GM19025 (cell line): ENCODE results near the gene CAPN2.
A peak's percentile ranks its signal among the peaks of the same experiment; 100 is the strongest.
"Not testable (repeated sequence)": the region's sequence is repeated elsewhere in the genome, so short reads cannot be mapped to it uniquely, and the experiment has no call there.

ENCODE experiments used
- ATAC-seq: cut with Tn5 transposase; IDR thresholded peaks from one replicate; pipeline ENCODE4 v1.9.1; 2021; ENCODE audit warnings: mild to moderate bottlenecking, low read depth, moderate library complexity; ENCODE audit not compliant: unreplicated experiment

The CAPN2 gene

DNA sequence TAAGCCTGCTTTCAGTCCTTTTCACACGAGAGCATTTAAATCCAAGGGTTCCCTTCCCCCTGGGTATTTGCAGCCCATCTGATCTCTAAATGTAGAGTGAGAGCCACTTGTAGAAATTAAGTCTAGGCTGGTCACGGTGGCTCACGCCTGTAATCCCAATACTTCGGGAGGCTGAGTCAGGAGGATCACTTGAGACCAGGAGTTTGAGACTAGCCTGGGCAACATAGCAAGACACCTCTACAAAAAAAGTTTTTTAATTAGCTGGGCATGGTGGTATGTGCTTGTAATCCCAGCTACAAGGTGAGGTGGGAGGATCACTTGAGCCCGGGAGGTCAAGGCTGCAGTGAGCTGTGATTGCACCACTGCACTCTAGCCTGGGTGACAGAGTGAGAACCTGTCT, 24.3 kb downstream of the CAPN2 start:
- not testable (repeated sequence) for ATAC-seq

DNA sequence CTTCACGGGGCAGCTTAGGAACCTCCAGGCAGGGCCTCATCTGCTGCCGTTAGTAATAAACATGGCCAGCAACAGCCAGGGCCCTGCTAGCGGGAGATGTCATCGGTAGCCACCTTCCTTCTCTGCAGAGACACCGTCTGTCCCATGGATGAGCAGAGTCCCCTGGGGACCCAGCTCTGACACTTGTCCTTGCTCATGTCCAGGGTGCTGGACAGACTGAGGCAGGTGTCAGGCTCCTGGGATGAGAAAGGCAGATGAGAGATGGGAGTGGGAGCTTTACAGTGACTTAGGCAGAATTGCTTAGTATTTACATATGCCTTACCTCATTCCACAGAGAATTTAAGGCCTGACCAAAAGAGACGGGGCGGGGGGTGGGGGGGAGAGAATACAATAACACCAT, 25.0 kb downstream of the CAPN2 start:
- no peak for ATAC-seq

DNA sequence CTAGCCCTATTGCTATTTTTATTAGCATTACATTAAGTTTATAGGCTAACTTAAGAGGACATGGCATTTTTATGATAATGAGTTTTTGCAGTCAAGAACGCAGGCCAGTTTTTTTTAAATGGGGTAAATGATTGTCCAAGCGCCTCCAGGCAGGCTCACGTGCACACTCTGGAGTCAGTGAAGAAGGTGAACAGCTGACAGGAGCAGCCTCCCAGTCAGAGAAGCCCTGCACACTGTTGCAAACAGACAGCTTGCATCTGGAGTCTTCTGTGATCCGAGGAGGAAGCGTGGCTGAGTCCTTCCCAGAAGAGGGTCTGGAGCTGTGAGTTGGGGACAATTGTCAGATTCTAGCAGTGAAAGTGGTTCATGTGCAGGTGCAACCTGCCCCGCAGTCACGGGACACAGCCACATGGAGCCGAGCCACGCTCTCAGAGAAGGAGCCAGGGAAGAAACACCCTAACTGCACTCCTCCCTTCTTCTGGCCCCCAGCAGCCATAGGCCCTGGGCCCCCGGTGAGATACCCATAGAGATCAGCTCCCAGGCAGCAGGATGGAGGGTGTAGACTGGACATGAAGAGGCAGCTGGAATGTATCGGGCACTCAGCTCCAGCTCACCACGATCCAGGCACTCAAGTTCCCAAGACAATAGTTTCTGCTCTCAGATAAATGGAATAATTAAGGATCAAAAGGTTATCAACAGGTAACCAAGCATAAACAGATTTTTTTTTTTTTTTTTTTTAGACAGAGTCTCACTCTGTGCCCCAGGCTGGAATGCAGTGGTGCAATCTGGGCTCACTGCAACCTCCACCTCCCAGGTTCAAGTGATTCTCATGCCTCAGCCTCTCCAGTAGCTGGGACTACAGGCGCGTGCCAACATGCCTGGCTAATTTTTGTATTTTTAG, 26.4 kb downstream of the CAPN2 start:
- no peak for ATAC-seq

DNA sequence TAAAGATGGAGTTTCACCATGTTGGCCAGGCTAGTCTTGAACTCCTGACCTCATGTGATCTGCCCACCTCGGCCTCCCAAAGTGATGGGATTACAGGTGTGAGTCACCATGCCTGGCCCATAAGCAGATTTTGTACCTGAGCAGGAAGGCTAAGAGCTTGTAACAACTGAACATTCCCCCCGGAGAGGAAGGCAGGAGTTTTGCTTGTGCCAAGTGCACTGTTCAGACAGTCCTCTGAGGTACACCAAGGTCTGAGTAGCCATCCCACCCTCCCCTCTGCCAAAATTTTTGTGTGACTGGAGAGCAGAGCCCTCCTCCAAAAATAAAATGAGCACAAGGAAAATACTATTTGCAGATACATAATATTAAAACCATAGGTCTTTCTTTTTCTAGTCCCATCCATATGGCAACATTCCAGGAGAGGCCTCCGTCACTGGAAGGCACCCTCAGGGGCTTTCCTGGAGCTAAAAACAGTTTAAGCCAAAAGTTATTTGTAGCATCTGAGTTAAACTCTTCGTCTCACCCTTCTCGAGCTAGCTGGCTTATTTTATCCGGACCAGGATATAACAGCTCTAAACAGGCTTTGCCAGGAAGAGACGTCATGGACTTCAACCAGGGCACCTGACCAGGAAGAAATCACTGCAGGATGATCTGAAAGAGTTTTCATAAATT, 27.2 kb downstream of the CAPN2 start:
- ATAC-seq: no peak

DNA sequence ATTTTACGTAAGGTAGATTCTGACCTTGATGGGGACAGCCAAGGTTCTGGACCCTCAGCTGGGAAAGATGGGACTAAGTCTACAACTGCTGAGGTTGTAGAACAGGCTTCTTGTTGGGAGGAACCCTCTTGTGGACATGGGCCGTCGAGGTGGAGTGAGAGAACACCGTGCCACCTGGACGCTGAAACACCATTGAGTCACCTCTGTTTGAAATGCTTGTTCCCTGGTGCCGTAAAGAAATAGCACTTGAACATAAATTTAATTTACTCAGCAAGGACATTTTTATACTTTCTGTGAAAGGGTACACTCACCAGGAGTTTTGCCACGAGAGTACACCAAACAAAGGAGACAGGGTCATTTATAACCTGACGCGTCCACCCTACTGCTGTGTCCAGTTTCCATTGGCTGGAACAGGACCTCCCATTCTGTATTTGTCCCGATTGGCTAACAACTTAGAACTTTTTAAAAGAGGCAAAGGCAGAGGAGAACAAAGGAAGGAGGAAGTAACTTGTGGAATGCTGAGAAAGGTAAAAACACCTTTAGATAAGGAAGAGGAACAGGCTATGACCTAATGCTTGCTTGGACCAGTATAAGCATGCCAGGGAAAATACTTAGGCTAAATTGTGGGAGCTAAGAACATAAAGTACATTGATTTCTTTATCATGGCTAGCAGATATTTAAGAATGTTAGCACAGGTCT, 27.8 kb downstream of the CAPN2 start:
- ATAC-seq: not testable (repeated sequence)

DNA sequence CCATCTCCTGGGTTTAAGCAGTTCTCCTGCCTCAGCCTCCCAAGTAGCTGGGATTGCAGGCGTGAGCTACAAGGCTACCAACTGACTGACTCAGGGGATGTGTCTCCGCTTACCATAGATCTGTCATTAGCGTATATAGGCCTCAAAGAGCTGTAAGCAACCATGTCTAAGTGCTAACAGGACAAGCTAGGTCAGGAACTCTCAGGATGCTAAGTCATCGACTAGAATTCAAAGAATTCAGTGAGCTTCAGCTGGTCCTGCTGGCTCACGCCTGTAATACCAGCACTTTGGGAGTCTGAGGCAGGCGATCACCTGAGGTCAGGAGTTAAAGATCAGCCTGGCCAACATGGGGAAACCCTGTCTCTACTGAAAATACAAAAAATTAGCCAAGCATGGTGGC, 29.5 kb downstream of the CAPN2 start:
- ATAC-seq: no peak

DNA sequence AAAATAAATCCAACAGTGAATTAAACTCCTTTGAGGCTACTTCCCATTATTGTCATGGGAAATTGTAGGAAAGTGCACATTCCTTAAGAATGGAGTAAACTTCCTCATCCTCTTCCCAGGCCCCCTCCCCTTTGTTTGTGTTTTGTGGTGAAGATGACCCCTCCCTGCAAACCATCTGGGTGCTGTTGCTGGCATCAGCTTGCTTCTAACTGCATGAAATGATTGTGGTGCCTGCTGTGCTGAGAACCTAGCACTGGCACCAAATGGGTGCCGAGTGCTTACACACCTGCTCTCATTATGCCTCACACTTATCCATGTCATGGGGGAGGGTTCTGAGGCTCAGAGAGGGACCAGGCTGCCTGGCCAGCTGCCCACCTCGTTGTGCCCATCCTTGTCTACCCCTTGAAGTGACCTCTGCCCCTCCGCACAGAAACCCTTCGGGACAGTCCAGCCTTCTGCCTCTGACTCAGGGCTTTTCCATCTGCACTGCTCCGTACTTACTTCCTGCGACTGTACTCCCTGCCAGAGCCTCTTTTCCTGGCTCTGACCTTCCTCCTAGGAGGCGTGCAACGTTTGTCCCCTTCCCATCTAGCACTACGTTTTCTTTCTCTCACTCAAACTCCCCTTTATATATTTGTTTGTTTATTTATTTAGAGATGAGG, 30.6 kb downstream of the CAPN2 start:
- ATAC-seq: no peak

DNA sequence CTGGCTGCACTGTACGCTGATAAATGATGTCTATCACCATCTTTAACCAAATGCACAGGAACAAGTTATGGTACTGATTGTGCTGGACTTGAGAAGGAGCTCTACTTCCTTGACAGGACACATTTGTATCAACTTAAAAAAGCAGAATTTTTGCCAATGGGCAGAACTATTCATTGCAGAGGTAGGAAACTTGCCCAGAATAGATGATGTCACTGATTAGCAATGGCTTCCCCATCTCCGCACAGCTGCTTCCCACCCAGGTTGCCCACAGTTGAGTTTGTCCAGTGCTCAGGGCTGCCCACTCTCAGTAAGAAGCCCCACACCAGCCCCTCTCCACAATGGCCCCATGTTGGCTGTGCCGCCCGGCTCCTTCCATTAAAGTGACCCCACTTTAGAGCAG, 33.4 kb downstream of the CAPN2 start:
- no peak for ATAC-seq

DNA sequence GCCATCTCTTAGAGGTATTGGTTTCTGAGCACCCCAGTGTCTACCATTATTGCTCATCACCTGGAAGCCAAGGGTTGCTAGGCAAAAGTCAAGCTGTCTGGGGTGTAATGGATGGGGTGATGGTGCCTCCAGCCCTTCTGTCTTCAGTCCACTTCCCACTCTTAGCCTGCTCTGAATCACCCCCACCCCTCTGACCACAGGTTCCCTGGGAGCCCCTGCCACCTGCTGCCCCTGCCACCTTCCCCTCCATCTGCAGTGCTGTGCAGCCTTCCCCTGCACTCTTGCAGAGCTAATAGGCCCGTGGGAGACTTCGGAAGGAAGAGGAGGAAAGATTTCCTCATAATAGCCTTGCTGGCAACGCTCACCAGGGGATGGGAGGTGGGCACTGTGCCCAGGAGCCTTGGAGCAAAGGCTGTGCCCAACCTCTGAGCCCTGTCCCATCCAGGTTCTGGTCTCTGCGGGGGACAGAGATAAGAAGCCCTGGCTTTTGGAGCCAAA, 35.5 kb downstream of the CAPN2 start:
- peak; percentile 23 for ATAC-seq

DNA sequence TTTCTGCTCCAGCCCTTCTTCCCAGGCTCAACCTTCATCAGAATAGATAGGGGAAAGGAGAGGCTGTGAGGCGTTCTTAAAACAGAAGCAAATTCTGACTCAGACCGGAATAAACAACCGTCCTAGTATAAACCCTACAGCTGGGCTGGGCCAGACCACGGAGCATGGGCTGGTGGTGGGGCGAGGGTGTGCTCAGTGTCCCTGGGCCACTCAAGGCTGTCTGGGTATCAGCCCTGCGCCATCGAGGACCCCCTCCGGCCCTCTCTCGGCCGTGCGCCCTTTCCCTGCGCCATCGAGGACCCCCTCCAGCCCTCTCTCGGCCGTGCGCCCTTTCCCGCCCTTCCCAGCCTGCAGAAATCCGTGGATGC, 36.0 kb downstream of the CAPN2 start:
- peak; percentile 68 for ATAC-seq

DNA sequence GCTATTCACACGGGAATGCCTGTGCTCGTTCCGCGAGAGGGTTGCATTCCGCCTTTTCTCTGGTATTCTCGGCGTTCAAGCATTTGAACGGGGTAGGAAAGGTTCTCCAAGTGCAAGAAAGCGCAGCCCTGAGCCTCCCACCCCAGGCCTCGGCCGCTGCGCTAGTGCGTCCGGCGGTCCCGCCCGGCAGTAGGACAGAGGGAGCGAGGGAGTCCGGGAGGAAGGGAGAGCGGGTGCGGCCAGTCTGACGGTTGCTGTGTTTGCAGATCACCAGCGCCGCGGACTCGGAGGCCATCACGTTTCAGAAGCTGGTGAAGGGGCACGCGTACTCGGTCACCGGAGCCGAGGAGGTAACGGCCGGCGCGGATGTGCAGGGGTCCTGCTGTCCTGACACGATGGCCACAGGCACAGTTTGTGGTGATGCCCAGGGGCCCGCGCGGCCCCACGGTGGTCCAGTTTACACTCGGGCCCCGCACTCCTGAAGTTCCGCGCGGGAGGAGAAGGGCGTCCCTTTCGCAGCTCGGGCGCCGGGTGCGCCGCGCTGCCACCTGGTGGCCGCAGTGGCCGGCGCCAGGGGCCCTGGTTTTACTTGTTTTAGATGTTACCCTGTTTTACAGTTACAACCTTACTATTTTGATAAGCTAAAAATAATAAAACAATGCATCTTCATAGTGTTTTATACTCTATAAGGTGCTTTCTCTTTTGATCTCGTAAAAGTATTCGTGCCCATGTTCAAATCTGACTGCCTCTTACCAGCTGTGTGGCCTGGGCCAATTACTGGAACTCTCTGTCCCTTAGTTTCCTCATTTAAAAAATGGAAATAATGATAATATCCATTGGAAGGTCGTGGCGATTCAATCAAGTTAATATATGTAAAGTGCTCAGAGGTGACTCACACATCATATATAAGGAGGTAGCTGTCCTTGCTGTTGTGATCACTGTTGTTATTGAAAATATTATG, 36.7 kb downstream of the CAPN2 start:
- ATAC-seq: peak; percentile 56

DNA sequence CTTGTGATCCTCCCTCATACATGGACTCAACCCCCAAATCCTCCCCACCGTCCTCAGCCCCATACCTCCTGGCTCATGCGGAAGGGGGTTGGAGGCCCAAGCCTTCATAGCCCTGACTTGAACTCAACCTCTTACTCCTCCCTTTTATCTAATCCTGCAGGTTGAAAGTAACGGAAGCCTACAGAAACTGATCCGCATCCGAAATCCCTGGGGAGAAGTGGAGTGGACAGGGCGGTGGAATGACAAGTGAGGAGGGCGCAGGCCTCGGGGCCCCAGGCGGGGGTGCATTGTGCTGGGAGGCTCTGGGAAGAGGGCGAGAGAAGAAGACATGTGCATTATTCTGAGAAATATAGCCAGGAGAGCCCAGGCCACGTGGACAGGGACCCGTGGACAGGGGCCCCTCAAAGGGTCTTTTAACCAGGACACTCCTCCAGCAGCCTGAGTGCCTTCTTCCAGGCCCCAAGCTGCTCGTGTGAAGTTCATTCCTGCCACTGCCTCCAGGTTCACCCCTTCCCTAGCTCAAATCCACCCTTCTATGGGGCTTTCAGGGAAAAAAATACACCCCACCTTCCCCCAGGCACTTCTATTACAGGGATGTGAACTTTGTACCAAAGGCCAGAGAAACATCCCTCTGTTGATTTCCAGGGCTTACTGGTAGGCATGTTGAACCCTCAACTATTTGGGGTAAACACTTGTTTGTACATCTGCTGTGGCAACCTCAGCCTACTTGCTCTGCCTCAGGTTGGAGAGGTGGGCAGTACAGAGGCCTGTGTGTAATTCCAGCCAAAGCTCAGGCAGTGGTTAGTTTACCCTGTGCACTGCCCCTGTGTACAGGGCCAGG, 38.6 kb downstream of the CAPN2 start:
- ATAC-seq: no peak

DNA sequence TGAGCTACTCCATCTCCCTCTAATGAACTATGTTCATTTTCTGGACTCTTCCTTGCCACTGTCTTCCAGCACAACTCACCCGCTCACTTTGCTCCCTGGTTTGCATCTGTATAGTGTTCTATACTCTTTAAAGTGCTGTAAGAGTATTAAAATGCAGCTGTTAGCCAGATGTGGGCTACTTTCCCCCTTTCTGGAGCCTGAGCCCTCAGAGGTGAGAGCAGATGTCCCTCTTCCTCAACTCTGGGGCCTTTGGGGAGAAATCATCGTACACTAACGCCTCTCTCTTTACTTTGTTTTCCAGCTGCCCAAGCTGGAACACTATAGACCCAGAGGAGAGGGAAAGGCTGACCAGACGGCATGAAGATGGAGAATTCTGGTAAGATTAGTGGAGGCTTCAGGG, 39.4 kb downstream of the CAPN2 start:
- no peak for ATAC-seq

DNA sequence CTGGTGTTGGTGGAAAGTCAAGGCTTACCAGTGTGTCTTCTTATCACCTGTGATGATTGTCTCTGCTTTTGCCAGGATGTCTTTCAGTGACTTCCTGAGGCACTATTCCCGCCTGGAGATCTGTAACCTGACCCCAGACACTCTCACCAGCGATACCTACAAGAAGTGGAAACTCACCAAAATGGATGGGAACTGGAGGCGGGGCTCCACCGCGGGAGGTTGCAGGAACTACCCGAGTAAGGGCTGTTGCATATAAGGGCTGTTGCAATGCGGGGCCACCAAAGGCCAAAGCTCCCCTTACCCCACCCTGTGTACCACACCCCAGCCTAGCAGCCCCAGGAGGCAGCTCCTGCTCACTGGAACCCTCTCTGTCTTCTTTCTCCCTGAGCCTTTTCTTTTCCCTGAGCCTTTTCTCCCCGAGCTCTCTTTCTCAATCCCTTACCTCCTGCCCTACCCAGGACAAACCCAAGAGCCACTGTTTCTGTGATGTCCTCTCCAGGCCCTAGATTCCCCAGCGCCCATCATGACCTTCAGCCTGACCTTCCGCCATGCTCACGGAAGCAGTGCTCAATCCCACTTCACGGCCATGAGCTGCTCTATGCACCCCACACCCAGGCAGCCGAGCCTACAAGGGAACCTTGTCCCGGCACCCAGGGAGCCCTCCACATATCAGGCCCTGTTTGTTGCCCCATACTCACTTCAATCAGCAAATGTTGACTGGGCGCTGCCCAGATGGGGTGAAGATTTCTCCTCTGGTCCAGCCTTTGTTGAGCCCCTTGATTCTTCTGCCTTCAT, 40.6 kb downstream of the CAPN2 start:
- no peak for ATAC-seq

DNA sequence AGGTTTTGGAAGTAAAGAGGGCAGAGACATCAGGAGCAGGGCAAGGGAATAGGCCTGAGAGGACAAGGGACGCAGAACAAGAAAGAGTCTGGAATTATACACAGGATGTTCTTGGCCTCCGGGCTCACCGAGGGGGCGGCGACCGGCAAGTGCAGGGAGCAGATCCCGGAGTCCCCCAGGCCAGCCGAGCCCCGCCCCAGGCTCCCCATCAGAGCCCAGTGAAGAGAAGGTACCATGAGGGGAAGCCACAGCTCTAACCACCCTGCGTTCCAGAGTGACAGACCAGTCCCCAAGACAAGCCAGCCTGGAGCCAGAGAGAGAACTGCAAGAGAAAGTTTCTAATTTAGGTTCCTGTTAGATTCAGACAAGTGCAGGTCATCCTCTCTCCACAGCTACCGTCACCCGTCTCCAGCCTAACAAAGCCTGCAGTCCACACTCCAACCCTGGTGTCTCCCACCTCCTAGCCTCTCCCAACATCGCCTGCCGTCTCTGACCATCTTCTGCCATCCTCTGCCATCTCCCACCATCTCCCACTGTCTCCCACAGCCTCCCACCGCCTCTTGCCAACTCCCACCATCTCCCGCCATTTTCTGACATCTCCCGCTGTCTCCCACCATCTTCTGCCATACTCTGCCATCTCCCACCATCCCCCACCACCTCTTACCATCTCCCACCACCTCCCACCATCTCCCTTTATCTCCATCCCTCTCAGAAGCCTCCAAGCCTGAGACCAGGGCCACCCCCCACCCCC, 42.5 kb downstream of the CAPN2 start:
- ATAC-seq: no peak

DNA sequence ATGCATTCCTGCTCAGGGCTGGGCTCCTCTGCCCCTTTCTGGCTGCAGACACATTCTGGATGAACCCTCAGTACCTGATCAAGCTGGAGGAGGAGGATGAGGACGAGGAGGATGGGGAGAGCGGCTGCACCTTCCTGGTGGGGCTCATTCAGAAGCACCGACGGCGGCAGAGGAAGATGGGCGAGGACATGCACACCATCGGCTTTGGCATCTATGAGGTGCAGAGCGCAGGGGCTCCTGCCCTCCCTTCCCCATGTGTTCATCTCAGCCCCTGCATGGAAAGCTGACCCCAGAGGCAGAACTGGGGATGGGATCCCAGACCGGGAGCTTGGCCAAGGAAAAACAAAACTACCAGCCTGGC, 43.1 kb downstream of the CAPN2 start:
- no peak for ATAC-seq
